Osteocyte (in vitro differentiated cells): ENCODE measurements around the gene MYT1. TPM values are rescaled to one million over a fixed set of nuclear protein-coding genes. Genes with fewer than 3 reads are reported as not detected.

Experiments used
- DNase-seq: peaks from one replicate; pipeline ENCODE4 v3.0.0; 2021; ENCODE audit warnings: mixed read lengths; ENCODE audit not compliant: unreplicated experiment; ENCODE audit errors: extremely low spot score
- H3K27ac Mint-ChIP-seq: one replicate; pipeline ENCODE4 v1.8.0; 2021; ENCODE audit warnings: mild to moderate bottlenecking, mixed read lengths; ENCODE audit not compliant: unreplicated experiment
- H3K27me3 Mint-ChIP-seq: one replicate; pipeline ENCODE4 v1.8.0; 2021; ENCODE audit warnings: mixed read lengths; ENCODE audit not compliant: unreplicated experiment
- H3K36me3 Mint-ChIP-seq: one replicate; pipeline ENCODE4 v1.8.0; 2021; ENCODE audit warnings: mixed read lengths; ENCODE audit not compliant: unreplicated experiment
- H3K4me1 Mint-ChIP-seq: one replicate; pipeline ENCODE4 v1.8.0; 2021; ENCODE audit warnings: mixed read lengths; ENCODE audit not compliant: unreplicated experiment
- H3K4me3 Mint-ChIP-seq: one replicate; pipeline ENCODE4 v1.8.0; 2021; ENCODE audit warnings: mild to moderate bottlenecking, moderate library complexity, mixed read lengths; ENCODE audit not compliant: unreplicated experiment
- H3K9me3 Mint-ChIP-seq: one replicate; pipeline ENCODE4 v1.8.0; 2021; ENCODE audit warnings: mixed read lengths; ENCODE audit not compliant: unreplicated experiment
- total RNA-seq: library from RNA; stranded (reverse); gene quantifications from 2 replicates; pipeline ENCODE4 v1.2.1, GENCODE V29; 2021
- TF ChIP-seq, protein P1 (sequence below): fragments of 200-600 bp; sonication (generic); IDR thresholded peaks from 2 replicates; pipeline ENCODE4 v1.5.0; 2021; ENCODE audit warnings: antibody characterized with exemption, mild to moderate bottlenecking, moderate library complexity

The MYT1 gene
- total RNA-seq, 1 donor from 2014 or later: not detected

DNA sequence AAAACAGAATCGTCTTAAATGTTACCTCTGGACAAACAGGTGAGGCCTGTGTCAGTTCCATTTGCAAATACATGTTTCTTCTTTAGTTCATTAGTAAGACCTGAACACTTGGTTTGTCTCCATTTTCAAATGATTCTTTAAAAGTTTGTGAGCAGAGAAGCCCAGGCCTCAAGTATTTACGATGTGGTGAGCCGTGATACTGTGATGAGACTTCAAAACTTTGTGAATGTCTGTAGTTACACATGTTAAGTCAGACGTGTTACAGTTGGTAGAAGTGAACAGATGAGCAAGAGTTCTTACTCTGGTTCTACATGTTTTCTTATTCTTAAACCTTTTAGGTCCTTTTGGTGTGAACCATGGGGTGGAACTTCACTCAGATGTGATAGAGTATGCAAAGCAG lies 99.8 kb downstream of the MYT1 start:
- no peak for DNase-seq
- Mint-ChIP-seq H3K36me3 (peaks cover 20% of the 10 kb centered on the region), H3K4me3 (no peak overlapping the region), H3K9me3 (no peaks in the 10 kb centered on the region), H3K27me3 (no peaks in the 10 kb centered on the region), H3K4me1 (peaks cover 39% of the 10 kb centered on the region), H3K27ac (no peak overlapping the region)
- TF ChIP-seq, protein P1, sequence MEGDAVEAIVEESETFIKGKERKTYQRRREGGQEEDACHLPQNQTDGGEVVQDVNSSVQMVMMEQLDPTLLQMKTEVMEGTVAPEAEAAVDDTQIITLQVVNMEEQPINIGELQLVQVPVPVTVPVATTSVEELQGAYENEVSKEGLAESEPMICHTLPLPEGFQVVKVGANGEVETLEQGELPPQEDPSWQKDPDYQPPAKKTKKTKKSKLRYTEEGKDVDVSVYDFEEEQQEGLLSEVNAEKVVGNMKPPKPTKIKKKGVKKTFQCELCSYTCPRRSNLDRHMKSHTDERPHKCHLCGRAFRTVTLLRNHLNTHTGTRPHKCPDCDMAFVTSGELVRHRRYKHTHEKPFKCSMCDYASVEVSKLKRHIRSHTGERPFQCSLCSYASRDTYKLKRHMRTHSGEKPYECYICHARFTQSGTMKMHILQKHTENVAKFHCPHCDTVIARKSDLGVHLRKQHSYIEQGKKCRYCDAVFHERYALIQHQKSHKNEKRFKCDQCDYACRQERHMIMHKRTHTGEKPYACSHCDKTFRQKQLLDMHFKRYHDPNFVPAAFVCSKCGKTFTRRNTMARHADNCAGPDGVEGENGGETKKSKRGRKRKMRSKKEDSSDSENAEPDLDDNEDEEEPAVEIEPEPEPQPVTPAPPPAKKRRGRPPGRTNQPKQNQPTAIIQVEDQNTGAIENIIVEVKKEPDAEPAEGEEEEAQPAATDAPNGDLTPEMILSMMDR: no peak

DNA sequence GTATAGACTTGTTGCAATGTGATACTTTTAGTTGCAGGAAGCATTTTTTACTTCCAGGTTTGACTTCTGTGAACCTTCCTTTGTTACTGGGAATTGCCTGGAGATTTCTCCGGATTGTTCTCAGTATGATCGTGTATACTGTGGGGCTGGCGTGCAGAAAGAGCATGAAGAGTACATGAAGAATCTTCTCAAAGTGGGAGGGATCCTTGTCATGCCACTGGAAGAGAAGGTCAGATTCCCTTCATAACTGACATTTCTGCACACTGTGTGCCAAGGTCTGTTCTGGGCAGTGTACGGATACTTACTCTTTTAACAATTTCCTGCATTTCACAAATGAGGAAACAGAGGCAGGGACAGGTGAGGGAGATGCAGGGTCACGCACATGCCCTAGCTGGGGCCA lies 100.9 kb downstream of the MYT1 start:
- peaks cover 33% of the 10 kb centered on the region for H3K4me1 Mint-ChIP-seq

DNA sequence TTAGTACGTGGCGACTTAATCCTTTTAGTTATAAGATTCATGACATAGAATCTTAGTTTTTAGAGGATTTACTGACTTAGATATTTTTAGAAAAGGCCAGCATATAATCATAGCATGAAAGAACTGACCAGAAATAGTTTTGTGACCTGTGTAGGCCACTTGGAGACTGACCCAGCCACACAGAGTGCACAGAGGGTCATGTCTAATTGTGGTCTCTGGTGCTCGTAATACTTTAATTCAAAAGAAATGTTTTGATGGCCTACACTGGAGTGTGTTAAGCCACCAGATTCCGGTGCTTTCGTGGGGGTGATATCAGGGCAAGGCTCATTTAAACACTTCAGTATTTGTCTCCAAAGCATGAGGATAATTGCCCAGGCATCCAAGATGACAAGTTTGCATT lies 102.7 kb downstream of the MYT1 start:
- Mint-ChIP-seq H3K27ac (no peak overlapping the region), H3K4me1 (peaks cover 17% of the 10 kb centered on the region), H3K9me3 (no peaks in the 10 kb centered on the region), H3K27me3 (no peaks in the 10 kb centered on the region), H3K36me3 (peaks cover 29% of the 10 kb centered on the region), H3K4me3 (no peak overlapping the region)
- no peak for DNase-seq
- TF ChIP-seq, protein P1: no peak

More for the DNA sequence above, 100.9 kb downstream of the MYT1 start:
- Mint-ChIP-seq H3K36me3 (peaks cover 25% of the 10 kb centered on the region), H3K4me3 (no peak overlapping the region), H3K27me3 (no peaks in the 10 kb centered on the region), H3K9me3 (no peaks in the 10 kb centered on the region), H3K27ac (peak overlapping the region; percentile 20)
- TF ChIP-seq, protein P1: no peak
- no peak for DNase-seq

DNA sequence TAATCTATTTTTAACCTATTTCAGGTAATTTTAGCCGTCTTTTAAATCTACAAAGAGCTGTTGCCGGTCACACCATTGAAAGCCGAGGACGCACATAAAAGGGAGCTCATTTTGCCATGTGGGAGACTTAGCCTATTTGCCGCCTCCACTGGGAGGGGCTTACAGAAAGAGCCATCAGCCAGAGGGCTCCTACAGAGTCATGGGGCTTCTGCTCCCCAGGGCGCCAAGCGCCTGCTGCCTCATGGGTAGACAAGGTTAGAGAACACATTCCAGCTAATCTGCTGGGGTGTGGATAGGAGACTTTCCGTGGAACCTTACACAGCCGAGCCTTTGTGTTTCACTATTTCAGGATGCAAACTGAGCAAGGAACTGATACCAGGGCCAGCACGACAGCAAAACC lies 103.9 kb downstream of the MYT1 start:
- no peak overlapping the region for H3K27ac Mint-ChIP-seq
- no peak for DNase-seq
- H3K36me3 Mint-ChIP-seq: peaks cover 27% of the 10 kb centered on the region
- H3K27me3 Mint-ChIP-seq: no peaks in the 10 kb centered on the region
- H3K9me3 Mint-ChIP-seq: no peaks in the 10 kb centered on the region
- H3K4me1 Mint-ChIP-seq: peaks cover 14% of the 10 kb centered on the region
- TF ChIP-seq, protein P1: no peak
- no peak overlapping the region for H3K4me3 Mint-ChIP-seq

DNA sequence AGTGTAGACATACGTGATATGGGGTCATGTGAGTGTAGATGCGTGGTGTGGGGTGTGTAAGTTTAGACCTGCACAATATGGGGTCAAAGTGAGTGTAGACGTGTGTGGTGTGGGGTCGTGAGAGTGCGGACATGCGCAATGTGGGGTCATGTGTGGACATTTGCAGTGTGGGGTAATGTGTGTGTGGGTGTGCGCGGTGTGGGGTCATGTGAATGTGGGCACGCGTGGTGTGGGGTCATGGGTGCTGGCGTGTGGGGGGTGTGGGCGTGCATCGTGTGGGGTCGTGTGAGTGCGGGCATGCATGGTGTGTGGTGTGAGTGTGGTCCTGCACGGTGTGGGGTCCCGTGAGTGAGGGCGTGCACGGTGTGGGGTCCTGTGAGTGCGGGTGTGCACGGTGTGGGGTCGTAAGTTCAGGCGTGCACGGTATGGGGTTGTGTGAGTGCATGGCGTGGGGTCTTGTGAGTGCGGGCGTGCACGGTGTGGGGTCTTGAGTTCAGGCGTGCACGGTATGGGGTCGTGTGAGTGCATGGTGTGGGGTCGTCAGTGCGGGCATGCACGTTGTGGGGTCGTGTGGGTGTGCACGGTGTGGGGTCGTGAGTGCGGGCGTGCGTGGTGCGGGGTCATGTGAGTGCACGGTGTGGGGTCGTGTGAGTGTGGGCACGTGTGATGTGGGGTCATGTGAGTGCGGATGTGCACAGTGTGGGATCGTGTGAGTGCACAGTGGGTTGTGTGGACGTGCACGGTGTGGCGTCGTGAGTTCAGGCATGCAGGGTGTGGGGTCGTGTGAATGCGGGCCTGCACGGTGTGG lies 105.6 kb downstream of the MYT1 start:
- H3K4me1 Mint-ChIP-seq: peaks cover 8% of the 10 kb centered on the region
- TF ChIP-seq, protein P1: no peak
- no peaks in the 10 kb centered on the region for H3K9me3 Mint-ChIP-seq
- no peak for DNase-seq
- H3K36me3 Mint-ChIP-seq: peaks cover 28% of the 10 kb centered on the region
- H3K27me3 Mint-ChIP-seq: no peaks in the 10 kb centered on the region
- H3K4me3 Mint-ChIP-seq: no peak overlapping the region
- no peak overlapping the region for H3K27ac Mint-ChIP-seq
